B cell (primary cell): Measurements from ENCODE around the gene GRPEL2. TPM values are rescaled to one million over a fixed set of nuclear protein-coding genes. Genes with fewer than 3 reads are reported as not detected.

Experiments
- ATAC-seq: fragments of 200-7000 bp; cut with Tn5 transposase; one replicate; pipeline ENCODE4 v1.10.0; 2021; ENCODE audit warnings: low read depth, mild to moderate bottlenecking, moderate number of reproducible peaks, moderate library complexity
- CTCF ChIA-PET: fragments of 350-600 bp; sonication (Branson Sonifier 250); formaldehyde crosslinking; loops from one replicate; lab custom pipeline; 2021; ENCODE audit warnings: antibody characterized with exemption, inconsistent platforms; lab: Charles Lee
- POLR2A ChIA-PET: fragments of 350-600 bp; sonication (Branson Sonifier 250); formaldehyde crosslinking; loops from one replicate; lab custom pipeline; 2021; ENCODE audit warnings: antibody characterized with exemption; lab: Charles Lee
- DNase-seq: peaks from one replicate; pipeline ENCODE4 v3.0.0; 2013
- H2AFZ ChIP-seq: 2 replicates; pipeline ENCODE4 v1.6.1; 2012; ENCODE audit warnings: mild to moderate bottlenecking, low read depth, low read length; ENCODE audit not compliant: insufficient read depth, poor library complexity, severe bottlenecking
- H3K27ac ChIP-seq, 2 donors: 1 replicate in 1 of 2; 2 replicates in 1 of 2; pipeline ENCODE4 v1.5.1; 2012 to 2013; ENCODE audit warnings: low read length in 2 of 2, mild to moderate bottlenecking in 2 of 2, moderate library complexity in 1 of 2
- H3K27me3 ChIP-seq, 4 experiments: fragments of 200-600 bp in 1 of 4; sonication (generic) in 1 of 4; replicated peaks in 1 of 4; 1 replicate in 2 of 4; 2 replicates in 2 of 4; pipeline versions ENCODE4 v1.6.1 to v1.7.0; 2013 to 2016; ENCODE audit warnings: low read length in 3 of 4, mild to moderate bottlenecking in 2 of 4, mixed read lengths in 1 of 4, moderate library complexity in 1 of 4; ENCODE audit not compliant: insufficient read depth in 4 of 4, control insufficient read depth in 3 of 4; ENCODE audit errors: control extremely low read depth in 1 of 4
- H3K36me3 ChIP-seq, 2 experiments: replicated peaks in 1 of 2; 1 replicate in 1 of 2; 2 replicates in 1 of 2; pipeline versions ENCODE4 v1.6.1 to v1.7.1; 2013; ENCODE audit warnings: low read length in 1 of 2; ENCODE audit not compliant: insufficient read depth in 2 of 2, control insufficient read depth in 1 of 2; ENCODE audit errors: control extremely low read depth in 1 of 2, extremely low read depth in 1 of 2
- H3K4me1 ChIP-seq, 2 donors: fragments of 200-600 bp in 1 of 2; sonication (generic) in 1 of 2; 1 replicate in 1 of 2; 2 replicates in 1 of 2; pipeline versions ENCODE4 v1.5.1 to v1.6.1; 2013 to 2017; ENCODE audit warnings: low read length in 2 of 2; ENCODE audit not compliant: control insufficient read depth in 2 of 2, insufficient read depth in 2 of 2
- H3K4me2 ChIP-seq: replicated peaks from 2 replicates; pipeline ENCODE3; 2012; ENCODE audit warnings: mild to moderate bottlenecking, low read depth, low read length; ENCODE audit not compliant: poor library complexity, severe bottlenecking
- H3K4me3 ChIP-seq, 5 experiments: fragments of 200-600 bp in 1 of 5; sonication (generic) in 1 of 5; 1 replicate in 3 of 5; 2 replicates in 2 of 5; pipeline versions ENCODE4 v1.5.1 to v1.7.0; 2011 to 2016; ENCODE audit warnings: low read length in 4 of 5, mild to moderate bottlenecking in 4 of 5, low read depth in 2 of 5, control low read depth in 1 of 5, moderate library complexity in 1 of 5; ENCODE audit not compliant: insufficient read depth in 1 of 5; ENCODE audit errors: control extremely low read depth in 1 of 5, extremely low read depth in 1 of 5
- H3K79me2 ChIP-seq: fragments of 200-600 bp; sonication (generic); one replicate; pipeline ENCODE4 v1.6.0; 2016; ENCODE audit warnings: low read length; ENCODE audit not compliant: control insufficient read depth, insufficient read depth
- H3K9ac ChIP-seq: fragments of 200-600 bp; sonication (generic); 2 replicates; pipeline ENCODE4 v1.6.1; 2017; ENCODE audit warnings: mild to moderate bottlenecking, low read length, moderate library complexity
- H3K9me3 ChIP-seq, 3 donors: one replicate each; pipeline versions ENCODE4 v1.6.1 to v1.7.1; 2013; ENCODE audit warnings: low read length in 2 of 3; ENCODE audit not compliant: control insufficient read depth in 2 of 3, insufficient read depth in 1 of 3; ENCODE audit errors: control extremely low read depth in 1 of 3
- H4K20me1 ChIP-seq: 2 replicates; pipeline ENCODE4 v1.6.0; 2012; ENCODE audit warnings: mild to moderate bottlenecking, low read length; ENCODE audit not compliant: insufficient read depth, control insufficient read depth, poor library complexity, severe bottlenecking
- H3K27ac Mint-ChIP-seq: one replicate; pipeline ENCODE4 v1.8.0; 2021; ENCODE audit warnings: mixed read lengths
- H3K27me3 Mint-ChIP-seq: one replicate; pipeline ENCODE4 v1.8.0; 2021; ENCODE audit warnings: mixed read lengths
- H3K4me1 Mint-ChIP-seq: one replicate; pipeline ENCODE4 v1.8.0; 2021; ENCODE audit warnings: mixed read lengths
- H3K4me3 Mint-ChIP-seq: one replicate; pipeline ENCODE4 v1.8.0; 2021; ENCODE audit warnings: mixed read lengths
- H3K9me3 Mint-ChIP-seq: one replicate; pipeline ENCODE4 v1.8.0; 2022; ENCODE audit warnings: mixed read lengths; ENCODE audit not compliant: insufficient read depth
- CTCF ChIP-seq: fragments of 200-600 bp; IDR thresholded peaks from one replicate; pipeline ENCODE4 v1.8.0; 2022; ENCODE audit warnings: antibody characterized with exemption, mild to moderate bottlenecking
- EZH2 ChIP-seq: IDR thresholded peaks from 2 replicates; pipeline ENCODE4 v1.6.1; 2012; ENCODE audit warnings: borderline replicate concordance, low read depth, mild to moderate bottlenecking, moderate library complexity, low read length; ENCODE audit not compliant: insufficient read depth, poor library complexity, severe bottlenecking
- WGBS: methylation state at CpG from one replicate; pipeline ENCODE4 v1.1.5; 2013; ENCODE audit warnings: missing lambda C conversion rate; ENCODE audit not compliant: insufficient coverage; 5-methylcytosine and 5-hydroxymethylcytosine counted together
- intact Hi-C: fragments of 100-400 bp; cut with micrococcal nuclease; formaldehyde crosslinking; loops from one replicate; pipeline ENCODE4 v1.10.0; 2022
- polyA plus RNA-seq: library from polyadenylated mRNA; depleted of rRNA; stranded (reverse); fragments of >200 nt; gene quantifications from 2 replicates; pipeline ENCODE4 v1.2.3, GENCODE V29; 2012
- total RNA-seq, 2 donors: library from RNA; stranded (reverse); fragments of 120-200 nt in 1 of 2; gene quantifications; 1 replicate in 1 of 2; 2 replicates in 1 of 2; pipeline versions ENCODE4 v1.2.3 to v1.2.4, GENCODE V29; 2013 to 2022

Gene GRPEL2
- total and polyA plus RNA-seq, 2 donors (not counting 1 experiment from before 2014, with no cell fraction given): 1.1 to 12.1 TPM

- peaks cover 4% of the 10 kb centered on the region for H3K79me2 ChIP-seq
- ATAC-seq: no peak
- ChIA-PET POLR2A (interaction anchor here (2.0 kb wide), 1 partner anchor 23 kb away, joined by 5 read pairs; the partner anchor contains the start of gene GRPEL2), CTCF (interaction anchor here (0.7 to 8.0 kb wide), 19 partner anchors 7 to 250 kb away, joined by 3 to 134 read pairs (median 8); partner anchors contain the start of genes CSNK1A1, GRPEL2 and PCYOX1L)
- peaks cover 0 to 6% of the 10 kb centered on the region in 2 donors for H3K4me1 ChIP-seq
- Mint-ChIP-seq H3K4me3 (no peak overlapping the region), H3K27ac (no peak overlapping the region), H3K9me3 (no peaks in the 10 kb centered on the region), H3K27me3 (no peaks in the 10 kb centered on the region), H3K4me1 (peaks cover 9% of the 10 kb centered on the region)
- TF ChIP-seq EZH2 (no peak), CTCF (no peak)
- H3K36me3 ChIP-seq: peaks cover 0 to 3% of the 10 kb centered on the region in 2 experiments
- H3K4me3 ChIP-seq: no peak overlapping the region
- no peak overlapping the region for H2AFZ ChIP-seq
- H3K9ac ChIP-seq: no peak overlapping the region
- no peak for DNase-seq
- H3K4me2 ChIP-seq: no peak overlapping the region
- no peaks in the 10 kb centered on the region for H3K9me3 ChIP-seq
- H3K27me3 ChIP-seq: no peaks in the 10 kb centered on the region
- WGBS: 93% methylated on average over 21 of the region's 22 CpGs
- intact Hi-C loops: loop anchor here (1.0 kb wide), 1 partner anchor 11 kb away; no protein-coding TSS in a partner anchor
- H4K20me1 ChIP-seq: no peaks in the 10 kb centered on the region
- H3K27ac ChIP-seq: no peak overlapping the region
Measured at GRCh38 chr5:149367972-149368645, 22.8 kb downstream of the GRPEL2 start.

GRCh38 chr5:149370878-149371277 is 25.6 kb downstream of the GRPEL2 start:
- ChIA-PET POLR2A (no interaction called here), CTCF (interaction anchor here (0.9 to 8.0 kb wide), 16 partner anchors 9 to 201 kb away, joined by 3 to 134 read pairs (median 4); partner anchors contain the start of genes GRPEL2 and PCYOX1L)
- intact Hi-C loops: no loop called here
- no peaks in the 10 kb centered on the region for H4K20me1 ChIP-seq
- H3K9me3 Mint-ChIP-seq: no peaks in the 10 kb centered on the region
- H3K4me1 ChIP-seq: peaks cover 0 to 6% of the 10 kb centered on the region in 2 donors
- no peaks in the 10 kb centered on the region for H3K9me3 ChIP-seq
- no peaks in the 10 kb centered on the region for H3K79me2 ChIP-seq
- H3K27me3 Mint-ChIP-seq: no peaks in the 10 kb centered on the region
- no peaks in the 10 kb centered on the region for H3K27me3 ChIP-seq
- TF ChIP-seq CTCF (no peak), EZH2 (no peak)
- DNase-seq (no peak), ATAC-seq (no peak)
- H3K4me3 Mint-ChIP-seq: no peak overlapping the region
- no peak overlapping the region for H3K27ac Mint-ChIP-seq
- no peaks in the 10 kb centered on the region for H3K36me3 ChIP-seq
- H3K4me2 ChIP-seq: no peak overlapping the region
- H3K9ac ChIP-seq: no peak overlapping the region
- peaks cover 9% of the 10 kb centered on the region for H3K4me1 Mint-ChIP-seq
- no peak overlapping the region for H3K4me3 ChIP-seq
- H3K27ac ChIP-seq: no peak overlapping the region
- 63% methylated on average over 1 of the region's 2 CpGs for WGBS
- H2AFZ ChIP-seq: no peak overlapping the region
